HCT116 (cell line): ENCODE results near the gene GOLIM4. TPM values are rescaled to one million over a fixed set of nuclear protein-coding genes. Genes with fewer than 3 reads are reported as not detected.

Experiments
- ATAC-seq: fragments of 200-7000 bp; cut with Tn5 transposase; 2 replicates; pipeline ENCODE4 v1.9.1; 2020; ENCODE audit warnings: mild to moderate bottlenecking, moderate library complexity
- BruUV-seq: library from RNA; stranded (reverse); fragments of 400-500 nt; replicated peaks from 2 replicates; lab custom pipeline; 2021; lab: Mats Ljungman, UMichigan
- CTCF ChIA-PET: fragments of 300-600 bp; sonication (Branson Sonifier 250); formaldehyde crosslinking; loops from one replicate; lab custom pipeline; 2021; ENCODE audit warnings: antibody characterized with exemption; lab: Charles Lee
- POLR2A ChIA-PET: fragments of 300-600, 350-600 bp; sonication (Branson Sonifier 250); formaldehyde crosslinking; loops from one replicate; lab custom pipeline; 2021; ENCODE audit warnings: antibody characterized with exemption; lab: Charles Lee
- RAD21 ChIA-PET, 2 experiments: fragments of 300-600 bp; sonication (Branson Sonifier 250); formaldehyde crosslinking; loops; one replicate each; lab custom pipeline; 2023; ENCODE audit warnings: low total read pairs in 2 of 2; ENCODE audit not compliant: uncharacterized antibody in 2 of 2, unreplicated experiment in 2 of 2, low non-redundant PET in 1 of 2; lab: Charles Lee
- DNase-seq: peaks from one replicate; pipeline ENCODE4 v3.0.0-alpha.2; 2010; ENCODE audit warnings: low read depth, low spot score
- H2AFZ ChIP-seq: fragments of 200-600 bp; shearing (Covaris generic), sonication (generic); 2 replicates; pipeline ENCODE4 v1.6.1; 2017; ENCODE audit warnings: low read depth, mixed run types, mixed read lengths, antibody characterized with exemption, low read length; ENCODE audit not compliant: poor library complexity, severe bottlenecking
- H3K27ac ChIP-seq: 2 replicates; pipeline ENCODE4 v1.5.1; 2012; ENCODE audit warnings: low read depth, low read length
- H3K27me3 ChIP-seq: fragments of 200-600 bp; sonication (generic); 2 replicates; pipeline ENCODE4 v1.6.1; 2016; ENCODE audit warnings: mixed run types, low read length, mixed read lengths; ENCODE audit not compliant: insufficient read depth
- H3K36me3 ChIP-seq, 2 experiments: fragments of 200-500 bp in 1 of 2; fragments of 200-600 bp in 1 of 2; sonication (Bioruptor generic) in 1 of 2; sonication (generic) in 1 of 2; 2 replicates each; pipeline versions ENCODE4 v1.5.1 to v1.6.1; 2014 to 2016; ENCODE audit warnings: low read length in 2 of 2, inconsistent platforms in 1 of 2, mixed read lengths in 1 of 2, mixed run types in 1 of 2; ENCODE audit not compliant: insufficient read depth in 2 of 2, control insufficient read depth in 1 of 2
- H3K4me1 ChIP-seq, 2 experiments: fragments of 200-600 bp in 1 of 2; sonication (generic) in 1 of 2; 2 replicates each; pipeline versions ENCODE4 v1.5.1 to v1.6.1; 2012 to 2017; ENCODE audit warnings: low read length in 2 of 2, inconsistent platforms in 1 of 2, mild to moderate bottlenecking in 1 of 2, mixed read lengths in 1 of 2, mixed run types in 1 of 2, moderate library complexity in 1 of 2; ENCODE audit not compliant: insufficient read depth in 2 of 2, control insufficient read depth in 1 of 2
- H3K4me2 ChIP-seq: fragments of 200-600 bp; sonication (generic); 2 replicates; pipeline ENCODE4 v1.6.1; 2017; ENCODE audit warnings: mixed run types, low read length, mixed read lengths
- H3K4me3 ChIP-seq, 2 experiments: fragments of 200-600 bp in 1 of 2; sonication (generic) in 1 of 2; replicated peaks in 1 of 2; 2 replicates each; pipeline ENCODE4 v1.5.1; 2011 to 2016; ENCODE audit warnings: low read length in 2 of 2, control low read depth in 1 of 2, low read depth in 1 of 2, mild to moderate bottlenecking in 1 of 2, mixed read lengths in 1 of 2, mixed run types in 1 of 2
- H3K79me2 ChIP-seq: fragments of 200-600 bp; sonication (generic); 2 replicates; pipeline ENCODE4 v1.6.1; 2017; ENCODE audit warnings: mild to moderate bottlenecking, mixed run types, low read length, moderate library complexity, mixed read lengths; ENCODE audit not compliant: insufficient read depth
- H3K9ac ChIP-seq: fragments of 200-600 bp; sonication (generic); 2 replicates; pipeline ENCODE4 v1.6.1; 2016; ENCODE audit warnings: low read length, mixed read lengths
- H3K9me2 ChIP-seq: fragments of 200-600 bp; sonication (generic), shearing (Covaris generic); 2 replicates; pipeline ENCODE4 v1.6.1; 2017; ENCODE audit warnings: mixed run types, mild to moderate bottlenecking, moderate library complexity; ENCODE audit not compliant: insufficient read depth
- H3K9me3 ChIP-seq, 2 experiments: fragments of 200-500 bp in 1 of 2; fragments of 200-600 bp in 1 of 2; sonication (Bioruptor generic) in 1 of 2; sonication (generic) in 1 of 2; 2 replicates each; pipeline ENCODE4 v1.6.1; 2014 to 2017; ENCODE audit warnings: low read length in 2 of 2, mixed read lengths in 2 of 2, inconsistent platforms in 1 of 2, low read depth in 1 of 2, mild to moderate bottlenecking in 1 of 2, mixed run types in 1 of 2, moderate library complexity in 1 of 2; ENCODE audit not compliant: control insufficient read depth in 1 of 2, insufficient read depth in 1 of 2
- H4K20me1 ChIP-seq: fragments of 200-600 bp; sonication (generic), shearing (Covaris generic); 2 replicates; pipeline ENCODE4 v1.6.1; 2017; ENCODE audit warnings: mixed run types, mild to moderate bottlenecking, moderate library complexity; ENCODE audit not compliant: insufficient read depth
- CBX3 ChIP-seq: IDR thresholded peaks from 2 replicates; pipeline ENCODE4 v1.6.1; 2012; ENCODE audit warnings: low read depth
- CEBPB ChIP-seq: IDR thresholded peaks from 2 replicates; pipeline ENCODE4 v1.6.1; 2012; ENCODE audit warnings: low read depth
- CTCF ChIP-seq, 3 experiments: fragments of 200-600 bp in 1 of 3; sonication (generic) in 1 of 3; IDR thresholded peaks in 2 of 3; conservative IDR thresholded peaks in 1 of 3; 2 replicates each; pipeline ENCODE4 v1.5.1; 2012 to 2017; ENCODE audit warnings: low read depth in 2 of 3, low read length in 2 of 3, antibody characterized with exemption in 1 of 3, borderline replicate concordance in 1 of 3, control low read depth in 1 of 3, mild to moderate bottlenecking in 1 of 3, mixed read lengths in 1 of 3, mixed run types in 1 of 3, moderate library complexity in 1 of 3; ENCODE audit not compliant: insufficient read depth in 1 of 3
- EGR1 ChIP-seq: IDR thresholded peaks from 2 replicates; pipeline ENCODE4 v1.6.1; 2012; ENCODE audit warnings: low read depth
- EZH2 ChIP-seq: fragments of 200-600 bp; sonication (generic); IDR thresholded peaks from 2 replicates; pipeline ENCODE4 v1.6.1; 2017; ENCODE audit warnings: antibody characterized with exemption, mixed run types
- EZH2phosphoT487 ChIP-seq: fragments of 200-600 bp; IDR thresholded peaks from 2 replicates; pipeline ENCODE4 v1.6.1; 2018; ENCODE audit warnings: antibody characterized with exemption, borderline replicate concordance
- JUND ChIP-seq: IDR thresholded peaks from 2 replicates; pipeline ENCODE4 v1.6.1; 2012
- POLR2A ChIP-seq: IDR thresholded peaks from 2 replicates; pipeline ENCODE4 v1.7.0; 2011; ENCODE audit warnings: borderline replicate concordance; ENCODE audit not compliant: insufficient read depth, insufficient read length; ENCODE audit errors: extremely low read depth
- POLR2AphosphoS5 ChIP-seq: IDR thresholded peaks from 2 replicates; pipeline ENCODE4 v1.6.1; 2011; ENCODE audit warnings: mild to moderate bottlenecking, low read depth, low read length, moderate library complexity
- RAD21 ChIP-seq: IDR thresholded peaks from 2 replicates; pipeline ENCODE4 v1.6.1; 2012; ENCODE audit warnings: low read depth, mild to moderate bottlenecking
- SIN3A ChIP-seq: IDR thresholded peaks from 2 replicates; pipeline ENCODE4 v1.6.1; 2012; ENCODE audit warnings: low read depth
- SP1 ChIP-seq: IDR thresholded peaks from 2 replicates; pipeline ENCODE4 v1.6.1; 2012; ENCODE audit warnings: low read depth
- SRF ChIP-seq: IDR thresholded peaks from 2 replicates; pipeline ENCODE4 v1.6.1; 2012; ENCODE audit warnings: low read depth
- ZBTB33 ChIP-seq: IDR thresholded peaks from 2 replicates; pipeline ENCODE4 v1.6.1; 2011; ENCODE audit warnings: mild to moderate bottlenecking, low read length, moderate library complexity; ENCODE audit not compliant: insufficient replicate concordance; ENCODE audit errors: extremely low read depth
- ZFX ChIP-seq: fragments of 450-650 bp; IDR thresholded peaks from 2 replicates; pipeline ENCODE4 v1.6.1; 2017
- ZNF274 ChIP-seq: fragments of 200-500 bp; sonication (Bioruptor generic); IDR thresholded peaks from 2 replicates; pipeline ENCODE4 v1.6.1; 2014; ENCODE audit warnings: mild to moderate bottlenecking, low read depth, low read length, inconsistent platforms
- intact Hi-C: fragments of 100-400 bp; cut with micrococcal nuclease; formaldehyde crosslinking; loops from 2 replicates; pipeline ENCODE4 v1.10.0; 2022
- total RNA-seq: library from RNA; stranded (reverse); gene quantifications from one replicate; pipeline ENCODE4 v1.2.1, GENCODE V29; 2021; ENCODE audit not compliant: unreplicated experiment
- TF ChIP-seq, protein P1 (sequence below): IDR thresholded peaks from 2 replicates; pipeline ENCODE4 v1.6.1; 2012; ENCODE audit warnings: low read depth
- TF ChIP-seq, protein P2 (sequence below): IDR thresholded peaks from 2 replicates; pipeline ENCODE4 v1.6.1; 2012

GOLIM4 gene
- total RNA-seq, 1 experiment from 2014 or later = 10.6 TPM

DNA sequence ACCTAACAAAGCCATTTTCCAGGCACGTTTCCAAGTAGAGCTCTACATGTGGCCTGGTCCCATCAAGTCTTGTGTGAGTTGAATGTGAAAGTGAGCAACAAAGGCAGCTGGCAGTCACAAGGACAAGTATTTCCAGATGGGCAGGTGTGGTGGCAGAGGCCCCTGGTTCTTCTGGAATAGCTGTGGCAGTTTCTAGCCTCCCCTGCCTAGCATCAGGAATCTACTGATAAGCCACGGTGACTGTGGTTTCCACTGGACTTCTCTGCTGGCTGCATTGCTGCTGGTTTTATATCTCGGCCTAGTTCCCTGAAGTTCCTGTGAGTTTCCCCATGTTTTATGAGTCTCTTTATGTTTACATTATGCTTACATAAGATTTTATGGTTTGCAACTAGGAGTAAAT, 117.7 kb downstream of the GOLIM4 start (continued):
- TF ChIP-seq, protein P1, sequence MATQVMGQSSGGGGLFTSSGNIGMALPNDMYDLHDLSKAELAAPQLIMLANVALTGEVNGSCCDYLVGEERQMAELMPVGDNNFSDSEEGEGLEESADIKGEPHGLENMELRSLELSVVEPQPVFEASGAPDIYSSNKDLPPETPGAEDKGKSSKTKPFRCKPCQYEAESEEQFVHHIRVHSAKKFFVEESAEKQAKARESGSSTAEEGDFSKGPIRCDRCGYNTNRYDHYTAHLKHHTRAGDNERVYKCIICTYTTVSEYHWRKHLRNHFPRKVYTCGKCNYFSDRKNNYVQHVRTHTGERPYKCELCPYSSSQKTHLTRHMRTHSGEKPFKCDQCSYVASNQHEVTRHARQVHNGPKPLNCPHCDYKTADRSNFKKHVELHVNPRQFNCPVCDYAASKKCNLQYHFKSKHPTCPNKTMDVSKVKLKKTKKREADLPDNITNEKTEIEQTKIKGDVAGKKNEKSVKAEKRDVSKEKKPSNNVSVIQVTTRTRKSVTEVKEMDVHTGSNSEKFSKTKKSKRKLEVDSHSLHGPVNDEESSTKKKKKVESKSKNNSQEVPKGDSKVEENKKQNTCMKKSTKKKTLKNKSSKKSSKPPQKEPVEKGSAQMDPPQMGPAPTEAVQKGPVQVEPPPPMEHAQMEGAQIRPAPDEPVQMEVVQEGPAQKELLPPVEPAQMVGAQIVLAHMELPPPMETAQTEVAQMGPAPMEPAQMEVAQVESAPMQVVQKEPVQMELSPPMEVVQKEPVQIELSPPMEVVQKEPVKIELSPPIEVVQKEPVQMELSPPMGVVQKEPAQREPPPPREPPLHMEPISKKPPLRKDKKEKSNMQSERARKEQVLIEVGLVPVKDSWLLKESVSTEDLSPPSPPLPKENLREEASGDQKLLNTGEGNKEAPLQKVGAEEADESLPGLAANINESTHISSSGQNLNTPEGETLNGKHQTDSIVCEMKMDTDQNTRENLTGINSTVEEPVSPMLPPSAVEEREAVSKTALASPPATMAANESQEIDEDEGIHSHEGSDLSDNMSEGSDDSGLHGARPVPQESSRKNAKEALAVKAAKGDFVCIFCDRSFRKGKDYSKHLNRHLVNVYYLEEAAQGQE = no peak
- no peak for TF ChIP-seq POLR2A
- no peak for TF ChIP-seq EGR1
- TF ChIP-seq RAD21 = no peak
- TF ChIP-seq EZH2 = no peak
- no peak for TF ChIP-seq SP1
- no peak for TF ChIP-seq POLR2AphosphoS5
- TF ChIP-seq SIN3A = no peak
- no peak for TF ChIP-seq ZFX

GRCh38 chr3:167976516-167977361, 119.0 kb downstream of the GOLIM4 start:
- H4K20me1 ChIP-seq = no peaks in the 10 kb centered on the region
- ChIA-PET POLR2A (no interaction called here), CTCF (no interaction called here), RAD21 (no interaction called here)
- DNase-seq (no peak), ATAC-seq (no peak)
- H2AFZ ChIP-seq = no peak overlapping the region
- no peak overlapping the region for H3K4me3 ChIP-seq
- no peaks in the 10 kb centered on the region for H3K4me1 ChIP-seq
- no peaks in the 10 kb centered on the region for H3K9me2 ChIP-seq
- H3K9me3 ChIP-seq = no peaks in the 10 kb centered on the region
- intact Hi-C loops = no loop called here
- no peak overlapping the region for H3K4me2 ChIP-seq
- H3K27ac ChIP-seq = no peak overlapping the region
- no TSS peak for BruUV-seq
- H3K9ac ChIP-seq = no peak overlapping the region
- no peaks in the 10 kb centered on the region for H3K36me3 ChIP-seq
- no peaks in the 10 kb centered on the region for H3K27me3 ChIP-seq
- no peaks in the 10 kb centered on the region for H3K79me2 ChIP-seq
- TF ChIP-seq, protein P2, sequence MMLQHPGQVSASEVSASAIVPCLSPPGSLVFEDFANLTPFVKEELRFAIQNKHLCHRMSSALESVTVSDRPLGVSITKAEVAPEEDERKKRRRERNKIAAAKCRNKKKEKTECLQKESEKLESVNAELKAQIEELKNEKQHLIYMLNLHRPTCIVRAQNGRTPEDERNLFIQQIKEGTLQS = no peak
- TF ChIP-seq JUND = no peak
- no peak for TF ChIP-seq ZFX
- TF ChIP-seq EZH2 = no peak
- no peak for TF ChIP-seq SP1
- no peak for TF ChIP-seq EZH2phosphoT487
- TF ChIP-seq CEBPB = no peak
- no peak for TF ChIP-seq SRF
- TF ChIP-seq ZNF274 = no peak
- TF ChIP-seq ZBTB33 = no peak
- no peak for TF ChIP-seq POLR2A
- TF ChIP-seq RAD21 = no peak
- TF ChIP-seq CBX3 = no peak
- TF ChIP-seq CTCF (IDR thresholded peaks at IDR 0.05 in 2 of 3, conservative IDR thresholded peaks at IDR 0.05 in 1 of 3; ENCODE audit: borderline replicate concordance in 1 of 3, insufficient read depth in 1 of 3, low read depth in 2 of 3, low read length in 2 of 3) = no peak
